HG02970 (cell line): ENCODE data around the gene PCDHGA8.
"Not testable (repeated sequence)": the region's sequence is repeated elsewhere in the genome, so short reads cannot be mapped to it uniquely, and the experiment has no call there.

Experiments
- ATAC-seq: cut with Tn5 transposase; IDR thresholded peaks from one replicate; pipeline ENCODE4 v1.9.1; 2021; ENCODE audit warnings: mild to moderate bottlenecking, moderate library complexity, moderate number of reproducible peaks; ENCODE audit not compliant: unreplicated experiment, low FRiP score

The PCDHGA8 gene

GRCh38 chr5:141399555-141400258, 7.3 kb downstream of the PCDHGA8 start:
- no peak for ATAC-seq

- ATAC-seq, result no peak
Observed at GRCh38 chr5:141402553-141403243, 10.3 kb downstream of the PCDHGA8 start, which contains the start of gene PCDHGA9. Gene PCDHGA9, plus strand, starts transcription at chr5:141402778. Its CDS starts 175 bp downstream, at chr5:141402953.

GRCh38 chr5:141403387-141403786, 11.0 kb downstream of the PCDHGA8 start:
- no peak for ATAC-seq

- ATAC-seq, result not testable (repeated sequence)
Observed at GRCh38 chr5:141407790-141408505, 15.5 kb downstream of the PCDHGA8 start, which contains the start of gene PCDHGB6. Gene PCDHGB6, plus strand, starts transcription at chr5:141408021. Its CDS starts 182 bp downstream, at chr5:141408203.

GRCh38 chr5:141409598-141410306, 17.3 kb downstream of the PCDHGA8 start:
- no peak for ATAC-seq

GRCh38 chr5:141411575-141411974, 19.1 kb downstream of the PCDHGA8 start:
- ATAC-seq, result no peak

GRCh38 chr5:141412854-141413539, 20.6 kb downstream of the PCDHGA8 start, which contains the start of gene PCDHGA10:
Gene PCDHGA10, plus strand, starts transcription at chr5:141412987. Its CDS starts 189 bp downstream, at chr5:141413176.
- ATAC-seq, result no peak

GRCh38 chr5:141413540-141414069, 21.2 kb downstream of the PCDHGA8 start:
- no peak for ATAC-seq

GRCh38 chr5:141414548-141415274, 22.3 kb downstream of the PCDHGA8 start:
- ATAC-seq, result not testable (repeated sequence)

GRCh38 chr5:141415275-141415618, 22.8 kb downstream of the PCDHGA8 start:
- not testable (repeated sequence) for ATAC-seq

- ATAC-seq, result peak; percentile 57
Observed at GRCh38 chr5:141417494-141418172, 25.2 kb downstream of the PCDHGA8 start, which contains the start of gene PCDHGB7. Gene PCDHGB7, plus strand, starts transcription at chr5:141417677. Its CDS starts 183 bp downstream, at chr5:141417860.

- ATAC-seq, result no peak
Observed at GRCh38 chr5:141419074-141419880, 26.8 kb downstream of the PCDHGA8 start.

- ATAC-seq, result no peak
Observed at GRCh38 chr5:141420855-141421488, 28.5 kb downstream of the PCDHGA8 start, which contains the start of gene PCDHGA11. Gene PCDHGA11, plus strand, starts transcription at chr5:141421051. Its CDS starts 177 bp downstream, at chr5:141421228.

GRCh38 chr5:141421489-141421855, 29.0 kb downstream of the PCDHGA8 start:
- no peak for ATAC-seq

- ATAC-seq, result no peak
Observed at GRCh38 chr5:141422742-141423291, 30.4 kb downstream of the PCDHGA8 start.

- no peak for ATAC-seq
Observed at GRCh38 chr5:141427783-141428426, 35.5 kb downstream of the PCDHGA8 start.
